Mucosa of descending colon (tissue), 3 donors: ENCODE results near the gene PPFIA1. TPM values are rescaled to one million over a fixed set of nuclear protein-coding genes. Genes with fewer than 3 reads are reported as not detected.
"Not testable (repeated sequence)": the region's sequence is repeated elsewhere in the genome, so short reads cannot be mapped to it uniquely, and the experiment has no call there.

Experiments used
- ATAC-seq: fragments of 200-7000 bp; cut with Tn5 transposase; one replicate; pipeline ENCODE4 v1.9.1; 2020; ENCODE audit warnings: mild to moderate bottlenecking, moderate library complexity
- DNase-seq, 3 donors: peaks; one replicate each; pipeline ENCODE4 v3.0.0-alpha.2; 2020
- H3K36me3 ChIP-seq: fragments of 200-600 bp; one replicate; pipeline ENCODE4 v1.8.0; 2021; ENCODE audit warnings: low read depth, mild to moderate bottlenecking
- H3K4me1 ChIP-seq: fragments of 200-600 bp; one replicate; pipeline ENCODE4 v1.8.0; 2021; ENCODE audit warnings: low read depth, mild to moderate bottlenecking
- H3K4me3 ChIP-seq: fragments of 200-600 bp; one replicate; pipeline ENCODE4 v1.8.0; 2021; ENCODE audit warnings: mild to moderate bottlenecking
- H3K9me3 ChIP-seq: fragments of 200-600 bp; one replicate; pipeline ENCODE4 v1.8.0; 2021; ENCODE audit warnings: mild to moderate bottlenecking
- CTCF ChIP-seq: fragments of 200-600 bp; IDR thresholded peaks from one replicate; pipeline ENCODE4 v1.8.0; 2022; ENCODE audit warnings: antibody characterized with exemption, mild to moderate bottlenecking
- intact Hi-C, 2 donors: fragments of 100-400 bp; cut with DNase I in 1 of 2; cut with micrococcal nuclease in 1 of 2; formaldehyde crosslinking; loops; one replicate each; pipeline versions ENCODE4 v1.11.0 to v1.11.1; 2022; cut with DNase I, micrococcal nuclease
- total RNA-seq, 3 donors: library from RNA; stranded (reverse); fragmentation: NEBNext Ultra II Directional in 2 of 3; extraction: Animal tissue kit (Norgen Biotek cat#: 25700) in 2 of 3; gene quantifications; one replicate each; pipeline versions ENCODE4 v1.2.1 to v1.2.4, GENCODE V29; 2021 to 2023
- donor health status: DM: no; HTN: no; CAD: no; lungs with moderate emphysema.
- donor health status: DM: no; HTN: no; CAD: no.
- donor health status: DM: no; HTN: yes; CAD: no.

The PPFIA1 gene
- total RNA-seq, 3 donors from 2014 or later: 58.5 to 65.7 (median 65.0) TPM

DNA sequence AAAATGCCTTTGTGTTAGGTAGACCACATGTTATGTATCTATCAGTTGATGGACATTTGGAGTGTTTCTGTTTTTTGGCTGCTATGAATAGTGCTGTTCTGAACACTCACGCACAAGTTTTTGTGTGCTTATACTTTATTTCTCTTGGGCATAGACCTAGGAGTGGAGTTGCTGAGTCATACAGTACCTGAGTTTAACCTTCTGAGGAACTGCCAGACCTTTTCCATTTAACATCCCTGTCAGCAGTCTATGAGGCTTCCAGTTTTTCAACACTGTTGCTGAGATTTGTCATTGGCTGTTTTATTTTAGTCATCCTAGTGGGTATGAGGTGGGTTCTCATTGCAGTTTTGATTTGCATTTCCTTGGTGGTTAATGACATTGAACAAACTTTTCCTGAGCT lies 132.2 kb downstream of the PPFIA1 start:
- intact Hi-C loops: no loop called here
- DNase-seq: no peak
- Histone ChIP-seq H3K9me3 (no peaks in the 10 kb centered on the region), H3K4me3 (no peak overlapping the region), H3K36me3 (peaks cover 2% of the 10 kb centered on the region), H3K4me1 (peaks cover 13% of the 10 kb centered on the region)
- TF ChIP-seq CTCF: no peak
- ATAC-seq: no peak

DNA sequence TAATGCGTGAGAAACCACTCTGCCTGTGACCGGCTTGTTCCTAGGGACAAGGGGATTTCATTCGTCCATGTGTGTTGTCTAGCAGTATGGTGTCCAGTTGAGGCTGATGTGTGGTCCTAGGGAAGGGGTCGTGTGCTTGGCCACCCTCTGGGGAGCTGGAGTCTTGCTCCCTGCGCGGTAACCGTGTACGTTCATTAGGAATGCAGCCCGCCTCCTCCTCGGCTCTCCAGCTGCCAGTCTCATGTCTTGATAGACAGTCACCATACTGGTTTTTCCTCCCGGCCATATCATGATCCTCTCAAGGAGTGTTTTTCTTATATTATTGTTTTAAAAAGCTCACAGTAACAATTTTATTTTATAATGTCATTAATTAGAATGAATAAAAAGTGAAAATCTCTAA lies 133.8 kb downstream of the PPFIA1 start:
- Histone ChIP-seq H3K4me1 (peaks cover 13% of the 10 kb centered on the region), H3K36me3 (peaks cover 2% of the 10 kb centered on the region), H3K9me3 (no peaks in the 10 kb centered on the region), H3K4me3 (no peak overlapping the region)
- no peak for ATAC-seq
- intact Hi-C loops: no loop called here
- no peak for TF ChIP-seq CTCF
- DNase-seq: no peak

GRCh38 chr11:70405679-70406395 lies 135.3 kb downstream of the PPFIA1 start:
- no peak for DNase-seq
- no peaks in the 10 kb centered on the region for H3K9me3 ChIP-seq
- TF ChIP-seq CTCF: no peak
- H3K4me1 ChIP-seq: no peaks in the 10 kb centered on the region
- no peak overlapping the region for H3K4me3 ChIP-seq
- H3K36me3 ChIP-seq: peaks cover 12% of the 10 kb centered on the region
- intact Hi-C loops: no loop called here
- ATAC-seq: no peak

DNA sequence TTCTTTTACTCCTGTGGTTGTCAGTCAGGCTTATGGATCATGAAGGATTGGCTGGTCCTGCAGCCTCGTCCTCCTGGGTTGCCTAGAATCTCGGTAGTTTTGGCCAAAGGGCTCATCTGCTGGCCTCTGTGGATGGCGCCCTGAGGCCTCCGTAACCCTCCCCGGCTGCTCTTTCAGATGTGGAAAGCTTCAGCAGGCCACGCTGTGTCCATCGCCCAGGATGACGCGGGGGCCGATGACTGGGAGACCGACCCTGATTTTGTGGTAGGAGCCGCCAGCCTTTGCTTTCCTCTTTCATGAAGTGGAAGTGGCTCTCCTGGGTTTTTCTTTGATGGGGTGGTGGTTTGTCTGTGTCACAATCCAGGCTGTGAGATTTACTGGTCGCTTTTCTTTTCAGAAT lies 136.6 kb downstream of the PPFIA1 start:
- DNase-seq (no peak), ATAC-seq (no peak)
- H3K9me3 ChIP-seq: no peaks in the 10 kb centered on the region
- H3K4me3 ChIP-seq: no peak overlapping the region
- no peak for TF ChIP-seq CTCF
- peaks cover 12% of the 10 kb centered on the region for H3K36me3 ChIP-seq
- intact Hi-C loops: no loop called here
- no peaks in the 10 kb centered on the region for H3K4me1 ChIP-seq

- Histone ChIP-seq H3K4me1 (no peaks in the 10 kb centered on the region), H3K36me3 (peaks cover 14% of the 10 kb centered on the region), H3K9me3 (no peaks in the 10 kb centered on the region), H3K4me3 (no peak overlapping the region)
- no peak for TF ChIP-seq CTCF
- intact Hi-C loops: no loop called here
- DNase-seq (no peak), ATAC-seq (no peak)
These were observed 137.3 kb downstream of the PPFIA1 start for GRCh38 chr11:70407814-70408213.

GRCh38 chr11:70408326-70408725 lies 137.8 kb downstream of the PPFIA1 start:
- H3K9me3 ChIP-seq, H3K4me3 ChIP-seq, H3K4me1 ChIP-seq, ATAC-seq, DNase-seq, intact Hi-C loops: not testable (repeated sequence)
- H3K36me3 ChIP-seq: peaks cover 14% of the 10 kb centered on the region
